ENCODE data around the gene SLC26A8.

The SLC26A8 gene

DNA sequence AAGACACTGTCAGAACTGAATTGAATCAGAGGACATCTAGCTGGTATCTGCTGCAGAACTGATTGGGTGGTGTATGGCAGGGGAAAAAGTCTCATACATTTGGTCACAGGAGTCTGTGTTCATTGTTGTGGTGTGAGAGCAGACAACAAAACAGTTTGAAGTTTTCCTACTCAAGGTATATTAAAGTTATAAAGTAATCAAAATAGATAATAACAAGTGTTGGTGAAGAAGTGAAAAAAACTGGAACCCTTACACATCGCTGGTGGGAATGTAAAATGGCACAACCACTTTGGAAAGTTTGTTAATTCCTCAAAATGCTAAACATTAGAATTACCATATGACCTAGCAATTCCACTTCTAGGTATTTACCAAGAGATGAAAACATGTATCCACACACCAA lies 128.2 kb downstream of the SLC26A8 start:
- Histone ChIP-seq H3K9ac (no peak overlapping the region), H3K36me3 (peaks cover 42 to 90% (median 66%) of the 10 kb centered on the region in 11 experiments), H3K4me3 (no peak overlapping the region), H4K20me1 (peaks cover 0 to 85% (median 60%) of the 10 kb centered on the region in 11 experiments; a peak in 18 of 22 replicates), H3K27ac (no peak overlapping the region), H3K9me3 (replicated peaks in 1 of 11) (peaks cover 6 to 50% (median 31%) of the 10 kb centered on the region in 11 experiments; a peak in 19 of 22 replicates), H3K4me1 (peaks cover 9 to 21% (median 13%) of the 10 kb centered on the region in 10 experiments; a peak in 18 of 20 replicates), H3K4me2 (no peak overlapping the region), H3K27me3 (no peaks in the 10 kb centered on the region)
- no peak for TF ChIP-seq Cebpa-rat (IDR thresholded peaks at IDR 0.05)

- Histone ChIP-seq H3K9ac (no peak overlapping the region), H3K27me3 (no peaks in the 10 kb centered on the region), H3K9me3 (replicated peaks in 1 of 11) (peaks cover 6 to 45% (median 28%) of the 10 kb centered on the region in 11 experiments; a peak in 19 of 22 replicates), H4K20me1 (peaks cover 0 to 88% (median 60%) of the 10 kb centered on the region in 11 experiments; a peak in 18 of 22 replicates), H3K27ac (no peak overlapping the region), H3K36me3 (peaks cover 40 to 88% (median 62%) of the 10 kb centered on the region in 11 experiments), H3K4me1 (peaks cover 9 to 21% (median 13%) of the 10 kb centered on the region in 10 experiments; a peak in 18 of 20 replicates), H3K4me3 (no peak overlapping the region), H3K4me2 (peak overlapping the region in 1 of 11 experiments; percentile 20; a peak in 1 of 22 replicates)
- TF ChIP-seq Cebpa-rat (IDR thresholded peaks at IDR 0.05): no peak
These were observed 128.9 kb downstream of the SLC26A8 start for GRCh38 chr6:35895560-35895959.

GRCh38 chr6:35894776-35895175 lies 129.7 kb downstream of the SLC26A8 start:
- H3K27ac ChIP-seq: no peak overlapping the region

More at GRCh38 chr6:35894776-35895175, 129.7 kb downstream of the SLC26A8 start:
- Histone ChIP-seq H3K36me3 (peaks cover 39 to 88% (median 61%) of the 10 kb centered on the region in 11 experiments), H3K9me3 (replicated peaks in 1 of 11) (peaks cover 3 to 37% (median 20%) of the 10 kb centered on the region in 11 experiments; a peak in 19 of 22 replicates), H3K4me3 (no peak overlapping the region), H4K20me1 (peaks cover 0 to 84% (median 60%) of the 10 kb centered on the region in 11 experiments; a peak in 18 of 22 replicates), H3K4me1 (peaks cover 9 to 21% (median 13%) of the 10 kb centered on the region in 10 experiments; a peak in 18 of 20 replicates), H3K27me3 (no peaks in the 10 kb centered on the region), H3K4me2 (no peak overlapping the region), H3K9ac (no peak overlapping the region)
- no peak for TF ChIP-seq Cebpa-rat (IDR thresholded peaks at IDR 0.05)
